Activated CD8-positive, alpha-beta memory T cell treated with anti-CD3 and anti-CD28 coated beads, Interleukin-2, amount 10 ng/mL, durations not matched to agents 7 days and 5 days (primary cell): ENCODE data around the gene SNTG2. TPM values are rescaled to one million over a fixed set of nuclear protein-coding genes. Genes with fewer than 3 reads are reported as not detected.

Experiments
- ATAC-seq: fragments of 150-1000 bp; cut with Tn5 transposase; one replicate; pipeline ENCODE4 v1.10.0; 2021; ENCODE audit warnings: moderate library complexity
- CTCF ChIA-PET: fragments of 350-600 bp; sonication (Branson Sonifier 250); formaldehyde crosslinking; loops from one replicate; lab custom pipeline; 2021; ENCODE audit warnings: antibody characterized with exemption; lab: Charles Lee
- DNase-seq: peaks from one replicate; pipeline ENCODE4 v3.0.0-alpha.2; 2020
- H3K27ac Mint-ChIP-seq: one replicate; pipeline ENCODE4 v1.8.0; 2021; ENCODE audit warnings: mild to moderate bottlenecking, mixed read lengths
- H3K27me3 Mint-ChIP-seq: one replicate; pipeline ENCODE4 v1.8.0; 2021; ENCODE audit warnings: mixed read lengths
- H3K36me3 Mint-ChIP-seq: one replicate; pipeline ENCODE4 v1.8.0; 2021; ENCODE audit warnings: mild to moderate bottlenecking, mixed read lengths
- H3K4me1 Mint-ChIP-seq: one replicate; pipeline ENCODE4 v1.8.0; 2021; ENCODE audit warnings: mixed read lengths
- H3K4me3 Mint-ChIP-seq: one replicate; pipeline ENCODE4 v1.8.0; 2021; ENCODE audit warnings: mild to moderate bottlenecking, moderate library complexity, mixed read lengths
- H3K9me3 Mint-ChIP-seq: one replicate; pipeline ENCODE4 v1.8.0; 2022; ENCODE audit warnings: low read depth, mixed read lengths
- total RNA-seq, 2 experiments: library from RNA; stranded (reverse); gene quantifications; one replicate each; pipeline ENCODE4 v1.2.3, GENCODE V29; 2021

The SNTG2 gene
- total RNA-seq, 2 experiments from 2014 or later, result 0.37 to 1.6 TPM

- peak overlapping the region; percentile 35 for H3K4me3 Mint-ChIP-seq
- H3K4me1 Mint-ChIP-seq, result peaks cover 33% of the 10 kb centered on the region
- peaks cover 26% of the 10 kb centered on the region for H3K36me3 Mint-ChIP-seq
- CTCF ChIA-PET, result interaction anchor here (1.2 to 1.4 kb wide), 3 partner anchors 12 to 23 kb away, joined by 3 to 5 read pairs (median 4); partner anchors contain the start of gene SNTG2
- peaks cover 3% of the 10 kb centered on the region for H3K9me3 Mint-ChIP-seq
- peaks cover 4% of the 10 kb centered on the region for H3K27me3 Mint-ChIP-seq
- peak overlapping the region; percentile 87 for H3K27ac Mint-ChIP-seq
- peak; percentile 88 for DNase-seq
- peak; percentile 93 for ATAC-seq
These were observed 23.4 kb downstream of the SNTG2 start for GRCh38 chr2:974054-974453.

GRCh38 chr2:974502-974901, 23.9 kb downstream of the SNTG2 start:
- CTCF ChIA-PET, result interaction anchor here (1.2 to 1.4 kb wide), 3 partner anchors 11 to 24 kb away, joined by 3 to 5 read pairs (median 4); partner anchors contain the start of gene SNTG2
- Mint-ChIP-seq H3K4me3 (peak overlapping the region; percentile 35), H3K9me3 (peaks cover 3% of the 10 kb centered on the region), H3K36me3 (peaks cover 26% of the 10 kb centered on the region), H3K27me3 (peaks cover 4% of the 10 kb centered on the region), H3K27ac (peak overlapping the region; percentile 87), H3K4me1 (peaks cover 37% of the 10 kb centered on the region)
- no peak for DNase-seq
- ATAC-seq, result peak; percentile 45

- peaks cover 38% of the 10 kb centered on the region for H3K4me1 Mint-ChIP-seq
- ATAC-seq (no peak), DNase-seq (no peak)
- no peak overlapping the region for H3K27ac Mint-ChIP-seq
- peaks cover 3% of the 10 kb centered on the region for H3K9me3 Mint-ChIP-seq
- H3K4me3 Mint-ChIP-seq, result no peak overlapping the region
- CTCF ChIA-PET, result interaction anchor here (0.8 to 1.4 kb wide), 2 partner anchors 18 to 24 kb away, joined by 3 to 5 read pairs; partner anchors contain the start of gene SNTG2
- H3K36me3 Mint-ChIP-seq, result peaks cover 26% of the 10 kb centered on the region
- peaks cover 4% of the 10 kb centered on the region for H3K27me3 Mint-ChIP-seq
These were observed 24.4 kb downstream of the SNTG2 start for GRCh38 chr2:975095-975494.

GRCh38 chr2:979069-979928, 28.6 kb downstream of the SNTG2 start:
- peaks cover 24% of the 10 kb centered on the region for H3K4me1 Mint-ChIP-seq
- no peak overlapping the region for H3K27ac Mint-ChIP-seq

GRCh38 chr2:980176-980575, 29.5 kb downstream of the SNTG2 start:
- CTCF ChIA-PET, result no interaction called here
- Mint-ChIP-seq H3K27me3 (peaks cover 12% of the 10 kb centered on the region), H3K4me3 (no peak overlapping the region), H3K36me3 (peaks cover 1% of the 10 kb centered on the region), H3K27ac (no peak overlapping the region), H3K9me3 (no peaks in the 10 kb centered on the region), H3K4me1 (peaks cover 24% of the 10 kb centered on the region)
- ATAC-seq (no peak), DNase-seq (no peak)

More at GRCh38 chr2:979069-979928, 28.6 kb downstream of the SNTG2 start:
- Mint-ChIP-seq H3K36me3 (peaks cover 1% of the 10 kb centered on the region), H3K4me3 (no peak overlapping the region), H3K9me3 (no peaks in the 10 kb centered on the region), H3K27me3 (peaks cover 6% of the 10 kb centered on the region)
- ATAC-seq (no peak), DNase-seq (no peak)
- CTCF ChIA-PET, result no interaction called here

- H3K4me1 Mint-ChIP-seq, result peaks cover 31% of the 10 kb centered on the region
- ATAC-seq (no peak), DNase-seq (no peak)
- no peak overlapping the region for H3K27ac Mint-ChIP-seq
- peaks cover 1% of the 10 kb centered on the region for H3K36me3 Mint-ChIP-seq
- no peak overlapping the region for H3K4me3 Mint-ChIP-seq
- peaks cover 12% of the 10 kb centered on the region for H3K27me3 Mint-ChIP-seq
- H3K9me3 Mint-ChIP-seq, result no peaks in the 10 kb centered on the region
- CTCF ChIA-PET, result no interaction called here
These were observed 30.6 kb downstream of the SNTG2 start for GRCh38 chr2:981258-981657.

- Mint-ChIP-seq H3K9me3 (no peaks in the 10 kb centered on the region), H3K27me3 (peaks cover 12% of the 10 kb centered on the region), H3K36me3 (peaks cover 1% of the 10 kb centered on the region), H3K4me1 (peaks cover 32% of the 10 kb centered on the region), H3K27ac (no peak overlapping the region), H3K4me3 (no peak overlapping the region)
- DNase-seq (no peak), ATAC-seq (no peak)
- CTCF ChIA-PET, result no interaction called here
These were observed 31.1 kb downstream of the SNTG2 start for GRCh38 chr2:981759-982158.

- Mint-ChIP-seq H3K27me3 (peaks cover 12% of the 10 kb centered on the region), H3K9me3 (no peaks in the 10 kb centered on the region), H3K4me3 (peak overlapping the region; percentile 7), H3K4me1 (peaks cover 20% of the 10 kb centered on the region), H3K36me3 (no peaks in the 10 kb centered on the region), H3K27ac (peak overlapping the region; percentile 47)
- CTCF ChIA-PET, result interaction anchor here (1.0 kb wide), 1 partner anchor 11 kb away, joined by 3 read pairs; no protein-coding TSS in a partner anchor
- DNase-seq (no peak), ATAC-seq (peak; percentile 75)
These were observed 34.8 kb downstream of the SNTG2 start for GRCh38 chr2:985317-985898.

GRCh38 chr2:987789-988188, 37.1 kb downstream of the SNTG2 start:
- Mint-ChIP-seq H3K27ac (no peak overlapping the region), H3K36me3 (no peaks in the 10 kb centered on the region), H3K27me3 (peaks cover 10% of the 10 kb centered on the region), H3K4me3 (no peak overlapping the region), H3K4me1 (peaks cover 20% of the 10 kb centered on the region), H3K9me3 (no peaks in the 10 kb centered on the region)
- CTCF ChIA-PET, result no interaction called here
- DNase-seq (no peak), ATAC-seq (no peak)

GRCh38 chr2:989781-990467, 39.3 kb downstream of the SNTG2 start:
- CTCF ChIA-PET, result no interaction called here
- Mint-ChIP-seq H3K4me1 (peaks cover 12% of the 10 kb centered on the region), H3K9me3 (no peaks in the 10 kb centered on the region), H3K36me3 (no peaks in the 10 kb centered on the region), H3K4me3 (no peak overlapping the region), H3K27me3 (peaks cover 2% of the 10 kb centered on the region), H3K27ac (no peak overlapping the region)
- ATAC-seq (no peak), DNase-seq (no peak)

GRCh38 chr2:990970-991369, 40.3 kb downstream of the SNTG2 start:
- Mint-ChIP-seq H3K4me1 (peaks cover 3% of the 10 kb centered on the region), H3K27me3 (no peaks in the 10 kb centered on the region), H3K9me3 (no peaks in the 10 kb centered on the region), H3K36me3 (no peaks in the 10 kb centered on the region), H3K4me3 (no peak overlapping the region), H3K27ac (no peak overlapping the region)
- ATAC-seq, result no peak
- DNase-seq, result no peak
- CTCF ChIA-PET, result no interaction called here

GRCh38 chr2:1002350-1002749, 51.7 kb downstream of the SNTG2 start:
- H3K36me3 Mint-ChIP-seq, result peaks cover 2% of the 10 kb centered on the region
- CTCF ChIA-PET, result no interaction called here
- peaks cover 4% of the 10 kb centered on the region for H3K27me3 Mint-ChIP-seq
- no peaks in the 10 kb centered on the region for H3K9me3 Mint-ChIP-seq
- no peak overlapping the region for H3K4me3 Mint-ChIP-seq
- no peak overlapping the region for H3K27ac Mint-ChIP-seq
- H3K4me1 Mint-ChIP-seq, result peaks cover 4% of the 10 kb centered on the region
- DNase-seq, result no peak
- ATAC-seq, result no peak

- no peak overlapping the region for H3K4me3 Mint-ChIP-seq
- no peaks in the 10 kb centered on the region for H3K9me3 Mint-ChIP-seq
- peaks cover 4% of the 10 kb centered on the region for H3K4me1 Mint-ChIP-seq
- no peaks in the 10 kb centered on the region for H3K27me3 Mint-ChIP-seq
- no peaks in the 10 kb centered on the region for H3K36me3 Mint-ChIP-seq
- ATAC-seq, result no peak
- DNase-seq, result no peak
- H3K27ac Mint-ChIP-seq, result no peak overlapping the region
- CTCF ChIA-PET, result no interaction called here
These were observed 53.7 kb downstream of the SNTG2 start for GRCh38 chr2:1004398-1004797.
